Naive thymus-derived CD8-positive, alpha-beta T cell (primary cell): Measurements from ENCODE around the gene ZMYM4. TPM values are rescaled to one million over a fixed set of nuclear protein-coding genes. Genes with fewer than 3 reads are reported as not detected.
"Not testable (repeated sequence)": the region's sequence is repeated elsewhere in the genome, so short reads cannot be mapped to it uniquely, and the experiment has no call there.

Experiments
- ATAC-seq, 2 donors: fragments of 150-1000 bp; cut with Tn5 transposase in 1 of 2; sonication (Bioruptor Pico), chemical (Tn5 transposase) in 1 of 2; 1 replicate in 1 of 2; 2 replicates in 1 of 2; pipeline ENCODE4 v1.10.0; 2021; ENCODE audit warnings: mild to moderate bottlenecking in 2 of 2, moderate library complexity in 2 of 2
- POLR2A ChIA-PET: fragments of 350-600 bp; sonication (Branson Sonifier 250); formaldehyde crosslinking; loops from one replicate; lab custom pipeline; 2021; ENCODE audit warnings: antibody characterized with exemption; lab: Charles Lee
- DNase-seq, 10 donors: peaks; one replicate each; pipeline versions ENCODE4 v3.0.0 to v3.0.0-alpha.2; 2020 to 2022
- H3K27ac Mint-ChIP-seq, 10 donors: one replicate each; pipeline ENCODE4 v1.8.0; 2020 to 2022; ENCODE audit warnings: mild to moderate bottlenecking in 10 of 10, mixed read lengths in 10 of 10, moderate library complexity in 4 of 10, inconsistent platforms in 1 of 10
- H3K27me3 Mint-ChIP-seq, 5 donors: one replicate each; pipeline ENCODE4 v1.8.0; 2021 to 2022; ENCODE audit warnings: mixed read lengths in 5 of 5
- H3K36me3 Mint-ChIP-seq, 3 donors: one replicate each; pipeline ENCODE4 v1.8.0; 2020 to 2022; ENCODE audit warnings: mixed read lengths in 3 of 3, mild to moderate bottlenecking in 2 of 3, inconsistent platforms in 1 of 3
- H3K4me1 Mint-ChIP-seq, 4 donors: one replicate each; pipeline ENCODE4 v1.8.0; 2021 to 2022; ENCODE audit warnings: mixed read lengths in 4 of 4
- H3K4me3 Mint-ChIP-seq, 10 donors: one replicate each; pipeline ENCODE4 v1.8.0; 2020 to 2022; ENCODE audit warnings: mild to moderate bottlenecking in 10 of 10, mixed read lengths in 10 of 10, moderate library complexity in 6 of 10, inconsistent platforms in 1 of 10
- H3K9me3 Mint-ChIP-seq, 9 donors: one replicate each; pipeline ENCODE4 v1.8.0; 2020 to 2022; ENCODE audit warnings: mixed read lengths in 9 of 9, mild to moderate bottlenecking in 3 of 9, inconsistent platforms in 1 of 9, moderate library complexity in 1 of 9
- polyA plus RNA-seq, 3 donors: library from polyadenylated mRNA; unstranded; fragments of 300-500 nt; fragmentation: Illumina TruSeq; gene quantifications; one replicate each; pipeline ENCODE4 v1.2.3, GENCODE V29; 2021
- total RNA-seq, 8 experiments: library from RNA in 2 of 8; stranded (reverse) in 2 of 8; gene quantifications; one replicate each; pipeline ENCODE4 v1.2.3 and lab custom pipeline; 2021 to 2026

The ZMYM4 gene
- total and polyA plus RNA-seq, 5 experiments from 2014 or later: 25.1 to 45.1 (median 31.7) TPM

- POLR2A ChIA-PET: interaction anchor here (0.6 to 0.7 kb wide), 3 partner anchors 252 to 430 kb away, joined by 3 to 7 read pairs (median 4); no protein-coding TSS in a partner anchor
- Mint-ChIP-seq H3K4me3 (no peak overlapping the region), H3K9me3 (no peaks in the 10 kb centered on the region), H3K27me3 (no peaks in the 10 kb centered on the region), H3K36me3 (peaks cover 0 to 54% (median 0%) of the 10 kb centered on the region in 3 donors), H3K4me1 (peaks cover 4 to 20% (median 14%) of the 10 kb centered on the region in 4 donors), H3K27ac (peak overlapping the region in 1 of 10 donors; percentile 30)
- DNase-seq (no peak), ATAC-seq (no peak)
Measured at GRCh38 chr1:35301674-35302392, 33.3 kb downstream of the ZMYM4 start.

DNA sequence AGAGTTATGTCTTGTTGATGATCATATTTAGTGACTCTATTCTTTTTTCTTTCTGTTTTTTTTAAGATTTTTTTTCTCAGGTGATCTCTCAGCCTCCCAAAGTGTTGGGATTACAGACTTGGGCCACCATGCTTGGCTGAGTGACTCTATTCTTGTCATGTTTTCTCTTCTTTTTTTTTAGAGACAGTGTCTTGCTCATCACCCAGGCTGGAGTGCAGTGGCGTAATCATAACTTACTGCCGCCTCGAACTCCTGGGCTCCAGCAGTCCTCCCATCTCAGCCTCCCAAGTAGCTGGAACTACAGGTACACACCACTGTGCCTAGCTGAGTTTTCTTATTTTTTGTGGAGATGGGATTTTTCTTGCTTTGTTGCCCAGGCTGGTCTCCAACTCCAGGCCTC is 36.9 kb downstream of the ZMYM4 start:
- Mint-ChIP-seq H3K4me1 (peaks cover 0 to 15% (median 6%) of the 10 kb centered on the region in 4 donors), H3K27me3 (no peaks in the 10 kb centered on the region), H3K4me3 (no peak overlapping the region), H3K36me3 (peaks cover 0 to 50% (median 0%) of the 10 kb centered on the region in 3 donors), H3K9me3 (no peaks in the 10 kb centered on the region), H3K27ac (peak overlapping the region in 3 of 10 donors; percentile 10 to 18 (median 16))
- DNase-seq: no peak
- ATAC-seq: no peak
- POLR2A ChIA-PET: no interaction called here

DNA sequence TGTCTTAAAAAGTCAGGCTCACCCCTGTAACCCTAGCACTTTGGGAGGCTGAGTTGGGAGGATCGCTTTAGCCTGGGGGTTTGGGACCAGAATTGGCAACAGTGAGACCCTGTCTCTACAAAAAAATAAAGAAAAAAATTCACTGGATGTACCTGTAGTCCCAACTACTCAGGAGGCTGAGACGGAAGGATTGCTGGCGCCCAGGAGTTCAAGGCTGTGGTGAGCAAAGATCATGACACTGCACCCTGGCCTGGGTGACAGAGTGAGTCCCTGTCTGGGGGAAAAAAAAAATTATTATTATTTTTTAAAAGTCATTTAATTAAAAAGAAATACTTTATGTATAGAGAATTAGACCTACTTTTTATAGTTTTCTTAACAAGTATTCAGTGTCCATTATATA is 47.1 kb downstream of the ZMYM4 start:
- Mint-ChIP-seq H3K27me3 (no peaks in the 10 kb centered on the region), H3K4me1 (peaks cover 0 to 15% (median 5%) of the 10 kb centered on the region in 4 donors), H3K4me3 (no peak overlapping the region), H3K9me3 (no peaks in the 10 kb centered on the region), H3K27ac (no peak overlapping the region), H3K36me3 (peaks cover 0 to 32% (median 14%) of the 10 kb centered on the region in 3 donors)
- no peak for DNase-seq
- no peak for ATAC-seq
- POLR2A ChIA-PET: no interaction called here

GRCh38 chr1:35316264-35316663 is 47.8 kb downstream of the ZMYM4 start:
- DNase-seq: no peak
- H3K27me3 Mint-ChIP-seq: no peaks in the 10 kb centered on the region
- H3K9me3 Mint-ChIP-seq: no peaks in the 10 kb centered on the region
- POLR2A ChIA-PET: no interaction called here
- no peak overlapping the region for H3K4me3 Mint-ChIP-seq
- peak overlapping the region in 2 of 10 donors; percentile 28 to 77 for H3K27ac Mint-ChIP-seq
- H3K4me1 Mint-ChIP-seq: peaks cover 0 to 15% (median 9%) of the 10 kb centered on the region in 4 donors
- no peak for ATAC-seq
- H3K36me3 Mint-ChIP-seq: peaks cover 0 to 26% (median 9%) of the 10 kb centered on the region in 3 donors

DNA sequence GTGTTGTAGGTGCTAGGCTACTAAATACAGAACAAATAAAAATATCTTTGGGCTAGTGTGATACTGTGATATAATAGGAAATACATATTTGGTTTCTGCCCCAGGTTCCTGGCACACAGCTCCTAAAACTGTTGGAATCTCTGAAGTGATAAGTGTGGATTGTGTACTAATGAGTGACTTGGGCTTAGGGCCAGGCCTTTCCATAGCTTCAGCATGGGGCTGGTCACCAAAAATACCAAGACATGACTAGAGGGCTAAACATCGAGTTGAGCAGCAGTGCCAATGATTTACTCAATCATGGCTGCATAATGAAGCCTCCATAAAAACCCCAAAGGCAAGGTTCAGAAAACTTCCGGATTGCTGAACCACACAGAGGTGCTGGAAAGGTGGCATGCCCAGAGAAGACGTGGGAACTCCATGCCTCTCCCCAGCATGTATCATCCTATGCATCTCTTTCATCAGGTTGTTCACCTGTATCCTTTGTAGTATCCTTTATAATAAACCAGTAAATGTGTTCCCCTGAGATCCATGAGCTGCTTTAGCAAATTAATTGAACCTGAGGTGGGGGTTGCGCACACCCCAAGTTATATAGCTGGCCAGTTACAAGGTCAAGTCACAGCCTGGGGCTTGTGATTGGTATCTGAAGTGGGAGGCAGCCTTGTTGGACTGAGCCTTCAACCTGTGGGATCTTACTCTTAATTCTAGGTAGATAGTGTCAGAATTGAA is 51.6 kb downstream of the ZMYM4 start:
- H3K4me1 Mint-ChIP-seq: peaks cover 8 to 30% (median 24%) of the 10 kb centered on the region in 4 donors
- POLR2A ChIA-PET: interaction anchor here (1.2 kb wide), 1 partner anchor 94 kb away, joined by 3 read pairs; no protein-coding TSS in a partner anchor
- no peaks in the 10 kb centered on the region for H3K9me3 Mint-ChIP-seq
- no peaks in the 10 kb centered on the region for H3K27me3 Mint-ChIP-seq
- H3K36me3 Mint-ChIP-seq: peaks cover 0 to 21% (median 9%) of the 10 kb centered on the region in 3 donors
- DNase-seq (no peak), ATAC-seq (no peak)
- no peak overlapping the region for H3K4me3 Mint-ChIP-seq
- H3K27ac Mint-ChIP-seq: peak overlapping the region in 3 of 10 donors; percentile 2 to 54 (median 50)

GRCh38 chr1:35320937-35321336 is 52.4 kb downstream of the ZMYM4 start:
- H3K4me1 Mint-ChIP-seq: peaks cover 8 to 31% (median 24%) of the 10 kb centered on the region in 4 donors
- no peak for ATAC-seq

DNA sequence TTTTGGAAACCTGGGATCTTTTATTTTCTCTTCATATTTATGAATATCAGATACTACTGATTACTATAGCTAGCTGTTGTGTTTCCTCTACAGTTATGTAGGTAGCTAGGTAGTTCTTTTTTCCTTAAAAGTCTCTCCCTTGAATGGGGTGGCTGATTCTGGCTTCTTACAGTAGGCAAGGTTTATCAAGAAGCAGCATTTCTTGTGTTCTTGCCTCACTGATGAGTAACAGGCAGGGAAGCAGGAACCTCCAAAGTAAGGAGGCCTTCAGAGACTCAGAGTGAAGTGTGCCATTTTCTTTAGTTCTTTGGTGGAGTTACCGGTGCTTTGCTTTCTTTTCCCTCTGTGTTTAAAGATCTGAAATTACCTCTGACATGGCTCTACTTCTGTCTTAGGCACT is 56.0 kb downstream of the ZMYM4 start:
- Mint-ChIP-seq H3K4me1 (peaks cover 8 to 31% (median 19%) of the 10 kb centered on the region in 4 donors), H3K27ac (peak overlapping the region in 8 of 10 donors; percentile 19 to 71 (median 42)), H3K4me3 (no peak overlapping the region), H3K36me3 (peaks cover 0 to 21% (median 12%) of the 10 kb centered on the region in 3 donors), H3K27me3 (no peaks in the 10 kb centered on the region), H3K9me3 (no peaks in the 10 kb centered on the region)
- ATAC-seq (no peak), DNase-seq (no peak)
- POLR2A ChIA-PET: no interaction called here

More at GRCh38 chr1:35320937-35321336, 52.4 kb downstream of the ZMYM4 start:
- H3K36me3 Mint-ChIP-seq: peaks cover 0 to 19% (median 9%) of the 10 kb centered on the region in 3 donors
- POLR2A ChIA-PET: no interaction called here
- DNase-seq: no peak
- H3K4me3 Mint-ChIP-seq: no peak overlapping the region
- H3K9me3 Mint-ChIP-seq: no peaks in the 10 kb centered on the region
- no peaks in the 10 kb centered on the region for H3K27me3 Mint-ChIP-seq
- peak overlapping the region in 2 of 10 donors; percentile 19 to 32 for H3K27ac Mint-ChIP-seq

DNA sequence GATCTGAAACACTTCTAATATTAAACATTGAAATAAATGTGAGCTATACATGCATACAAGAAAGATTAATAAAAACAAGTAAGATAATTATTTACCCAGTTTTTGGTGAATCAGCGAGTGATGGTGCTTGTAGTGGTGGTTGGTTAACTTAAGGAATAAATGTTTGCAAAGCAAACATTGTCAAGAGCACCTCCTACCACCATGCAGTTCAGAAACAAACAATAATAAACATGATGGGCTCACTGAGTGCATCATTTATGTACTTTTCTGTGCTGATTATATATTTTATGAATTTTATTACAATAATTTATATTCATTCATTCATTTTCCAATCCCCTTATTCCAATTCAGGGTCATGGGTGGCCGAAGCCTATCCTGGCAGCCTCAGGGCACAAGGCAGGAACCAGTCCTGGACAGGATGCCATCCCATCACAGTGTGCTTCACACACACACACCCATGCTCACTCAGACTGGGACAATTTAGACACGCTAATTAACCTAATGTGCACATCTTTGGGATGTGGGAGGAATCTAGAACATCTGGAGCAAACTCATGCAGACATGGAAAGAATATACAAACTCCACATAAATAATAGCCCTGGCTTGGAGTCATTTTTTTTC is 57.8 kb downstream of the ZMYM4 start:
- peaks cover 0 to 22% (median 12%) of the 10 kb centered on the region in 3 donors for H3K36me3 Mint-ChIP-seq

DNA sequence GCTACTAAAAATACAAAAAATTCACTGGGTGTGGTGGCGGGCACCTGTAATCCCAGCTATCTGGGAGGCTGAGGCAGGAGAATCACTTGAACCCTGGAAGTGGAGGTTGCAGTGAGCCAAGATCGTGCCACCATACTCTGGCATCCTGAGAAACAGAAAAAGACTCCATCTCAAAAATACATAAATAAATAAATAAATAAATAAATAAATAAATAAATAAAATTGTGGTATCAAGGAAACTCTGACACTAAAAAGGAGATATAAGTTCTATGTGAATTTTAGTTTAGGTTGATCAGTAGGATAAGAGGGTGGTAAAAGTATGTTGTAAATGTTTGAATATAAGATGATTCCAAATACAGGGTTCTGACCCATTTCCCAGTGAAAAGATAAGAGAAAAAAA is 63.1 kb downstream of the ZMYM4 start:
- H3K4me3 Mint-ChIP-seq, H3K27ac Mint-ChIP-seq, DNase-seq, POLR2A ChIA-PET, H3K27me3 Mint-ChIP-seq, ATAC-seq, H3K9me3 Mint-ChIP-seq: not testable (repeated sequence)
- Mint-ChIP-seq H3K4me1 (peaks cover 0 to 14% (median 6%) of the 10 kb centered on the region in 4 donors), H3K36me3 (peaks cover 4 to 39% (median 23%) of the 10 kb centered on the region in 3 donors)

More for the DNA sequence above, 57.8 kb downstream of the ZMYM4 start:
- H3K27me3 Mint-ChIP-seq: no peaks in the 10 kb centered on the region
- no peak overlapping the region for H3K27ac Mint-ChIP-seq
- ATAC-seq (no peak), DNase-seq (no peak)
- no peak overlapping the region for H3K4me3 Mint-ChIP-seq
- H3K4me1 Mint-ChIP-seq: peaks cover 8 to 26% (median 18%) of the 10 kb centered on the region in 4 donors
- H3K9me3 Mint-ChIP-seq: no peaks in the 10 kb centered on the region
- POLR2A ChIA-PET: no interaction called here

DNA sequence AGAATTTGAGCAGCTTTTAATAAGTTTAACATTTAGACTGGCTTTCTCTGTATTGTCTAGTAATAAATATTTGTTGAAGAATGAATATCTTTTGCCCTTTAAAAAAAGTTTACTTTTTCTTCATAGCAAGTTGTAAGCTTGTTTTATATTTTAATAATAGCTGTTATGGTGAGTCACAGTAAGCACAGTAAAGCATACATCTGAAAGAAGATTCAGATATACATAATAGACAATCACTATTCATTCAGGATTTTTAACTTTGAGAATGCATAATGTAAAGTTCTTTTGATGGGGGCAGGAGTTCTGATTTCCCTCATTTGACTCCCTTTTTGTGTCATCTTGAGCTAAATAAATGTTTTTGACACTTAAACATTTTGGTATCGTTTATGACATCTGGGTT is 66.0 kb downstream of the ZMYM4 start:
- ATAC-seq (no peak), DNase-seq (no peak)
- peaks cover 3 to 20% (median 4%) of the 10 kb centered on the region in 4 donors for H3K4me1 Mint-ChIP-seq
- no peak overlapping the region for H3K27ac Mint-ChIP-seq
- peaks cover 4 to 42% (median 21%) of the 10 kb centered on the region in 3 donors for H3K36me3 Mint-ChIP-seq
- no peaks in the 10 kb centered on the region for H3K27me3 Mint-ChIP-seq
- POLR2A ChIA-PET: interaction anchor here (1.2 kb wide), 1 partner anchor 36 kb away, joined by 3 read pairs; no protein-coding TSS in a partner anchor
- no peaks in the 10 kb centered on the region for H3K9me3 Mint-ChIP-seq
- H3K4me3 Mint-ChIP-seq: no peak overlapping the region

- H3K27ac Mint-ChIP-seq: no peak overlapping the region
- POLR2A ChIA-PET: no interaction called here
Measured at GRCh38 chr1:35340519-35340918, 72.0 kb downstream of the ZMYM4 start.

GRCh38 chr1:35345439-35345981 is 77.0 kb downstream of the ZMYM4 start:
- H3K27me3 Mint-ChIP-seq: no peaks in the 10 kb centered on the region
- DNase-seq (no peak), ATAC-seq (no peak)
- POLR2A ChIA-PET: no interaction called here
- peak overlapping the region in 1 of 10 donors; percentile 18 for H3K4me3 Mint-ChIP-seq
- no peaks in the 10 kb centered on the region for H3K9me3 Mint-ChIP-seq
- no peak overlapping the region for H3K27ac Mint-ChIP-seq
- H3K36me3 Mint-ChIP-seq: peaks cover 0 to 3% (median 3%) of the 10 kb centered on the region in 3 donors
- peaks cover 7 to 18% (median 17%) of the 10 kb centered on the region in 4 donors for H3K4me1 Mint-ChIP-seq

More at GRCh38 chr1:35340519-35340918, 72.0 kb downstream of the ZMYM4 start:
- no peaks in the 10 kb centered on the region for H3K9me3 Mint-ChIP-seq
- H3K4me1 Mint-ChIP-seq: peaks cover 4 to 23% (median 13%) of the 10 kb centered on the region in 4 donors
- H3K36me3 Mint-ChIP-seq: peaks cover 4 to 23% (median 17%) of the 10 kb centered on the region in 3 donors
- no peaks in the 10 kb centered on the region for H3K27me3 Mint-ChIP-seq
- DNase-seq: no peak
- no peak for ATAC-seq
- no peak overlapping the region for H3K4me3 Mint-ChIP-seq
